Activated naive CD4-positive, alpha-beta T cell treated with anti-CD3 and anti-CD28 coated beads, Interleukin-2, amount 50 U/mL, for 72 hours (primary cell): Measurements from ENCODE around the gene SNRNP48. TPM values are rescaled to one million over a fixed set of nuclear protein-coding genes. Genes with fewer than 3 reads are reported as not detected.
A peak's percentile ranks its signal among the peaks of the same experiment; 100 is the strongest.

Experiments
- ATAC-seq, 2 donors: fragments of 150-1000 bp; cut with Tn5 transposase; 2 replicates each; pipeline ENCODE4 v1.10.0; 2021; ENCODE audit warnings: mild to moderate bottlenecking in 2 of 2, moderate library complexity in 2 of 2
- DNase-seq, 2 donors: peaks; one replicate each; pipeline ENCODE4 v3.0.0; 2021 to 2022; ENCODE audit warnings: low spot score in 2 of 2
- H3K27ac Mint-ChIP-seq, 2 donors: one replicate each; pipeline ENCODE4 v1.8.0; 2022; ENCODE audit warnings: mild to moderate bottlenecking in 2 of 2, mixed read lengths in 2 of 2
- H3K36me3 Mint-ChIP-seq, 2 donors: one replicate each; pipeline ENCODE4 v1.8.0; 2022; ENCODE audit warnings: mixed read lengths in 2 of 2
- H3K9me3 Mint-ChIP-seq, 2 donors: one replicate each; pipeline ENCODE4 v1.8.0; 2022; ENCODE audit warnings: mixed read lengths in 2 of 2
- total RNA-seq, 2 donors: library from RNA; stranded (reverse); gene quantifications; one replicate each; pipeline ENCODE4 v1.2.3, GENCODE V29; 2022

Gene SNRNP48
- total RNA-seq, 2 donors from 2014 or later = 20.3 to 31.1 TPM

DNA sequence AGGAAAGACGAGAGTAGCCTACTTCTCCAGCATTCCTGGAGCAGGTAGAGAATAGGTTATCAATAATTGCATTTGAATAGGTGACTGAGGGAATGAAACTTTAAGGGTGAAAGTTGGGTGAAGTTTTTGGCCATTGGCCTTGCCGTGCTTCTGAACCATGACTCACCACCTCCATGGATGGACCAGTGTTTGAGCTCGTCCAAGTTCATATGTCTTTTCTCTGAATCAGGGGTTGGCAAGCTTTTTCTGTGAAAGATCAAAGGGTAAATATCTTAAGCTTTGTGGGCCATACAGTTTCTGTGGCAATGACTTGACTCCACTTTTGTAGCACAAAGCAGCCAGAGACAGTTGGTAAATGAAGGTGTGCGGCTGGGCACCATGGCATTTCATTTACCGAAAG is 31.8 kb downstream of the SNRNP48 start:
- no peak for DNase-seq
- Mint-ChIP-seq H3K27ac (no peak overlapping the region), H3K36me3 (no peaks in the 10 kb centered on the region), H3K9me3 (no peaks in the 10 kb centered on the region)
- no peak for ATAC-seq

DNA sequence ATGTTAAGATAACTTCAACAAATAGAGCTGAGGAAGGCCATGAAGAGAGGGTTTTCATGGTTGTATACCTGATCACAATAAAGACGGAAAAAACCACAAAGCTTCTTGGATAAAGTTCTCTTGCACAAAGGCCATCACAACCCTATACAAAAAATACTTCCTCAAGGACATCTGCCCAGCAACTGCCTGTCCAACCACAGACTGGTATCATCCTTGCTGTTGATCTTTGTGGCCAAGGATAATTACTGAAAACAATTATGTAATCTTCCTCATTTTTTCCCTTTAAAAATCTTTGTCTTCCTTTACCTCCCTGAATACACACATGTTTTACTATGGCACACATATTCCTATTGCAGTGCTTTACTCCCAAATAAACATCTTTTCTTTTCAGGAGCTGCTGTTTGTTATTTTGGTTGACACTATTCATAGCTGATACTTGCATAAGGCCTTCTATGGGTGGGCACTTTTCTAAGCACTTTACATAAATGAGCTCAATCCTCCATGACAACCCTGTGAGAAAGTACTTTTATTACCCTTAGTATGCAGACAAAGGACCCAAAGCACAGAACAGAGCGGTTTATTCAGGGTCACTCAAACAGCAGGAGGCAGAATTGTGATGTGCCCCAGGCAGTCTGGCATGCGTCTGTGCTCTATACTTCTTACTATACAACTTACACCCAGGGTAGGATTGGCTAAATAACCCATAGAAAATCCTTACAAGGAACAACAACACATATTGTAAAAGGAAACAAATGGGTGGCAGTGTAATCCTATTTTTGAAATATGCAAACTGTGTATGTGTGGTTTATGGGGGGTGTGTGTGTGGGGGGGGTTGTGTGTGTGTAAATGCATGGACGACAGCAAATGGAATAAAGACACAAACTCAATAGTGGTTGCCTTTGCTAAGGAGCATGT is 35.1 kb downstream of the SNRNP48 start:
- no peak for ATAC-seq
- Mint-ChIP-seq H3K36me3 (no peaks in the 10 kb centered on the region), H3K27ac (no peak overlapping the region), H3K9me3 (no peaks in the 10 kb centered on the region)
- DNase-seq = no peak

DNA sequence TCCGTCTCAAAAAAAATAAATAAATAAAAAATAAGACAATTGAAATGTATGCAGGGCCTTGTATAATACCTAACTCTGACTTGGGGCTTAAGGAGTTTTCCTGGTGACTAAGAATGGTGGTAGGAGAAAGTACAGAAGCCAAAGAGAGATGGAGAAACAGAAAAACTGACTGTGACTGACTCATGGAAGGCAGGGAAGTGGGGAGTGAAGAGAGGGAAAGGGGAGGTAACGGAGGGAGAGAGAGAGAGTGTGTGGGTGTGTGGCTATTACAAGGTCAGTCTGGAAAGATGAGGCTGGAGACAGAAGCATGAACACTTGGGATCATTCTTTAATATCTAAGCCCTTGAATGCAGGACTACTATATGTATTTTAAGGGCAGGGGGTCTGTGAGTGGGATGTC is 38.5 kb downstream of the SNRNP48 start:
- H3K36me3 Mint-ChIP-seq = no peaks in the 10 kb centered on the region
- DNase-seq (no peak), ATAC-seq (no peak)
- no peaks in the 10 kb centered on the region for H3K9me3 Mint-ChIP-seq
- no peak overlapping the region for H3K27ac Mint-ChIP-seq

- Mint-ChIP-seq H3K27ac (no peak overlapping the region), H3K36me3 (no peaks in the 10 kb centered on the region), H3K9me3 (no peaks in the 10 kb centered on the region)
- DNase-seq (no peak), ATAC-seq (no peak)
Observed at GRCh38 chr6:7628909-7629308, 38.9 kb downstream of the SNRNP48 start.

DNA sequence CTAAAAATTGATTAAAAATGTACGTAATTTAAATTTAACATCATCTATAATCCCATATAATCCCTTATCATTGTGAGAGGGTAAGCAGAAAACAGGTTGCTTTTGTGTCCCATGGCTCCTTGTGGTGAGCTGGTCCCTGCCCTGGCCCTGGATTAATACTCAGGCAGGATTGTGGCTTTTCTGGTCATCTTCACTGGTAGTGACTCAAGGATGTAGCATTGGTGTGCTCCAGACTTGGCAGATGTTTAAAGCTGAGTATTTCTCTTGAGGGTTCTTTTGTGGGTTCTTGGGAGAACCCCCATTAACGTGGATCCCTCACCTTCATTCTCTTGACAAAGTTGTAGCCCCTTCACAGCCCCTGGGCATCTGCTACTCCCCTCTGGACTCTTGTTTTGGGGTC is 39.3 kb downstream of the SNRNP48 start:
- Mint-ChIP-seq H3K9me3 (no peaks in the 10 kb centered on the region), H3K27ac (no peak overlapping the region), H3K36me3 (no peaks in the 10 kb centered on the region)
- no peak for DNase-seq
- ATAC-seq = no peak

- H3K9me3 Mint-ChIP-seq = no peaks in the 10 kb centered on the region
- no peaks in the 10 kb centered on the region for H3K36me3 Mint-ChIP-seq
- ATAC-seq (no peak), DNase-seq (no peak)
- H3K27ac Mint-ChIP-seq = no peak overlapping the region
Observed at GRCh38 chr6:7630792-7631191, 40.8 kb downstream of the SNRNP48 start.

GRCh38 chr6:7631466-7631865 is 41.5 kb downstream of the SNRNP48 start:
- H3K9me3 Mint-ChIP-seq = no peaks in the 10 kb centered on the region
- DNase-seq (no peak), ATAC-seq (no peak)
- H3K27ac Mint-ChIP-seq = no peak overlapping the region
- H3K36me3 Mint-ChIP-seq = no peaks in the 10 kb centered on the region

DNA sequence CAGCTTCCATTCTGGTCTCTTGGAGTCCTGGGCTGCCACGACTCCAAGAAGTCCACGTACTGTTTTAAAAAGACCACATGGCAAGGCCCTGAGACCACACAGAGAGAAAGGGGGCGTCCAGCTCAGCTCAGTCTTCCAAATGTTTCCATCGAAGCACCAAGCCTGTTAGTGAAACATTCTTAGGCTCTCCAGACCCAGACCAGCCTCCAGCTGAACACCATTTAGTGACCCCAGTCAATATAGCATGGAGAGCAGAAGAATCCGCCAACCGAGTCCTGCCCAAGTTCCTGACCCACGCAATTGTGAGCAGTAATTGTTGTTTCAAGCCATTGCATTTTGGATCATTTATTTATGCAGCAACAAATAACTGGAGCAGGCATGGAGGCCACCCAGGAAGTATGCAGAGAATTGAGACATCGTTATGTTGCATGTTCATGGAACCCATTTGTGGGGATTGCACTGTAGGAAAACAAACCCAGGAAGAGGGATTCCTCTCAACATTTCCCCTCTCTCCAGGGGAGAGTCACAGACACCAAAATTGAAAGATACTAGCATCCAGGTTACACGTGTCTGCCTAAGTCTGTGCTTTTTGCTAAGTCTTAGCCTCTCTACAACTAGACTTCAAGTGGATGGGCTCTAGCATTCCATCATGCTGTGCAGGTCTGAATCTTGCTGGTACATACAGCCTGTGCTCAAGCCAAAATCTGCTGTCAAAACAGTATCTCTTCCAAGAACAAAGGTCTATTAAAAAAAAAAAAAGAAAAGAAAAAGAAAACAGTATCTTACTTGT is 42.7 kb downstream of the SNRNP48 start:
- Mint-ChIP-seq H3K27ac (no peak overlapping the region), H3K36me3 (no peaks in the 10 kb centered on the region), H3K9me3 (no peaks in the 10 kb centered on the region)
- DNase-seq (no peak), ATAC-seq (no peak)

DNA sequence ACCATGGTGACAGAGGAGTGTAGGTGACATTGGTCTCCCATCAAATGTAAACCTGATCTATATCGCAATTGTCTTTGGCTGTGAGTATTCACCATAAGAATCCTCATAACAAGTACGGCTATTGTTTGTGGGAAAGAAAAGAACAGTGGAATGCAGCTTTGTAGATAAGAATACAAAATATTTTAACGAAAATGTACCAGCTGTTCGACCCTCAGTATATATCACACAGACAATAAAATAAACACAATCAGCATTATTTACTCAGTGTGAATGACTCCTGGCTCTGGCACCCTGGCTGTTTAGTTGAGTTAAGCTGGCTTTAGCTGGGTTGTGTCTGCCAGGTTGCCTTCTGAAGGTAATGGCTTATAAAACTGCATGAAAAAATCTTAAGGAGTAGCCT is 43.4 kb downstream of the SNRNP48 start:
- Mint-ChIP-seq H3K9me3 (no peaks in the 10 kb centered on the region), H3K27ac (no peak overlapping the region), H3K36me3 (no peaks in the 10 kb centered on the region)
- no peak for ATAC-seq
- DNase-seq = no peak

GRCh38 chr6:7636151-7636550 is 46.2 kb downstream of the SNRNP48 start:
- DNase-seq = no peak
- no peak for ATAC-seq
- H3K36me3 Mint-ChIP-seq = no peaks in the 10 kb centered on the region
- no peaks in the 10 kb centered on the region for H3K9me3 Mint-ChIP-seq
- H3K27ac Mint-ChIP-seq = no peak overlapping the region

- no peak for DNase-seq
- ATAC-seq = no peak
- Mint-ChIP-seq H3K9me3 (no peaks in the 10 kb centered on the region), H3K36me3 (no peaks in the 10 kb centered on the region), H3K27ac (no peak overlapping the region)
Observed at GRCh38 chr6:7637533-7637932, 47.5 kb downstream of the SNRNP48 start.

DNA sequence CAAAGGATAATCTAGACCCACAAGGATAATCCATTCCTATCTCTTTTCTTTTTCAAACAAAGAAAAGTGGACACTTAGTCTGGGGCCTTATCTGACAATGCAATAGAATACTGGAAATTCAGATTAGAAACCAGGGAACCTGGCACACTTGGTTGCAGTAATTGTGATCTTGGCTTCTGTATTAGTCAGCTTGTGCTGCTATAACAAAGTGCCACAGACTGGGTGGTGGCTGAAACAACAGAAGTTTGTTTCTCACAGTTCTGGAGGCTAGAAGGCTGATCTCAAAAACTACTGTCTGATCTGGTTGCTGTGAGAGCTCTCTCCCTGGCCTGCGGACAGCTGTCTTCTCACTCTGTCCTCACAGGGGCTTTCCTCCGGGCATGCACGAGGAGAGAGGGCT is 49.4 kb downstream of the SNRNP48 start:
- ATAC-seq = no peak
- H3K36me3 Mint-ChIP-seq = no peaks in the 10 kb centered on the region
- no peaks in the 10 kb centered on the region for H3K9me3 Mint-ChIP-seq

DNA sequence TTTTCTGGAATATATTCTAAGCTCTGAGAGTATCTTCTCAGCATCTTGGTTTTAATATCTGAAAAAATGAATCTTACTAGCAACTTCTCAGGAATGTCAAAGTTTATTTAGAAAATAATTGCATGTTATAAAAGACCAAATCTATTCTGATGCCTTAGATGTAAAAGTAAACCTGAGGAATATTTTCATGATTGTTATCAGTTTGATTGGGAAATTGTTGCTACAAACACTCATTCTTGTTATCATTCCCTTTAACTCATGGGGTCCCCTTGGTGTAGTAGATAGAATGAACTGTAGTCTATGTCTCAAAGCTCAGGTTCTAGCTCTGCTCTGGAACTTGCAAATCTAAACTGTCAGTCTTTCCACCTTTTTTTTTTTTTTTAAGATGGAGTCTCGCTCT is 50.0 kb downstream of the SNRNP48 start:
- H3K9me3 Mint-ChIP-seq = no peaks in the 10 kb centered on the region
- H3K36me3 Mint-ChIP-seq = no peaks in the 10 kb centered on the region
- no peak overlapping the region for H3K27ac Mint-ChIP-seq
- DNase-seq (no peak), ATAC-seq (no peak)

More for the DNA sequence above, 49.4 kb downstream of the SNRNP48 start:
- H3K27ac Mint-ChIP-seq = no peak overlapping the region
- DNase-seq = no peak

- ATAC-seq = no peak
- no peak overlapping the region for H3K27ac Mint-ChIP-seq
- H3K36me3 Mint-ChIP-seq = no peaks in the 10 kb centered on the region
- peaks cover 0 to 5% of the 10 kb centered on the region in 2 donors for H3K9me3 Mint-ChIP-seq
- DNase-seq = no peak
Observed at GRCh38 chr6:7640607-7641577, 50.9 kb downstream of the SNRNP48 start.

- ATAC-seq (no peak), DNase-seq (no peak)
- Mint-ChIP-seq H3K9me3 (peaks cover 0 to 5% of the 10 kb centered on the region in 2 donors), H3K36me3 (no peaks in the 10 kb centered on the region), H3K27ac (peak overlapping the region in 1 of 2 donors; percentile 38)
Observed at GRCh38 chr6:7642791-7643190, 52.8 kb downstream of the SNRNP48 start.

GRCh38 chr6:7644417-7644816 is 54.4 kb downstream of the SNRNP48 start:
- DNase-seq (no peak), ATAC-seq (no peak)
- Mint-ChIP-seq H3K9me3 (peaks cover 0 to 5% of the 10 kb centered on the region in 2 donors), H3K27ac (no peak overlapping the region), H3K36me3 (no peaks in the 10 kb centered on the region)

GRCh38 chr6:7646394-7646793 is 56.4 kb downstream of the SNRNP48 start:
- no peak for ATAC-seq

More at GRCh38 chr6:7646394-7646793, 56.4 kb downstream of the SNRNP48 start:
- DNase-seq = no peak
- peaks cover 0 to 5% of the 10 kb centered on the region in 2 donors for H3K9me3 Mint-ChIP-seq
- H3K36me3 Mint-ChIP-seq = no peaks in the 10 kb centered on the region
- no peak overlapping the region for H3K27ac Mint-ChIP-seq
